AML-193 (cell line): Measurements from ENCODE around the gene RACGAP1.

Experiments used
- DNase-seq, 2 experiments: peaks; one replicate each; lab custom pipeline; 2025; lab: John Stamatoyannopoulos, UW

The RACGAP1 gene

GRCh38 chr12:49968471-49968870 lies 56.8 kb downstream of the RACGAP1 start:
- no peak for DNase-seq

DNA sequence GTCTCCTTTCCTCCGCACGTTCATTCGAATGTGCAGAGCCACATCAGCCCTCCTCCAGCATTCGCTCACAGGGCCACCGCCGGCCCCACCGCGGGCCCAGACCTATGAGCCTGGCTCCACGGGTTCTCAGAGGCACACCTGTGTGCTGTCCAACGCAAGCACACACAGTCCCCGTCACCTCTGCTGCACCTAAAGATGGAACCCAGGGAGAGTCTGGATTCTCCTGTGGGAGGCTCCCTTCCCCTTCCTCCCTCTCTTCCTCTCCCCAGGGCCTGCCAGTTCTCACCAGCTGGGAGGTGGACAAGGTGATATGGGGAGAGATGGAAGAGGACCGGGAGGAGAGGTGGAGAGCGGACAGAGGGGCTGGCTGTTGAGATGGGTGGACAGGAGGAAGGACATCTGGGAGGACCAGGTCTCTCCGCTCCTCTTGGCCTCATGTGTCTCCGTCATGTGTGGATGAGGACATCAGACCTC lies 57.5 kb downstream of the RACGAP1 start:
- no peak for DNase-seq

DNA sequence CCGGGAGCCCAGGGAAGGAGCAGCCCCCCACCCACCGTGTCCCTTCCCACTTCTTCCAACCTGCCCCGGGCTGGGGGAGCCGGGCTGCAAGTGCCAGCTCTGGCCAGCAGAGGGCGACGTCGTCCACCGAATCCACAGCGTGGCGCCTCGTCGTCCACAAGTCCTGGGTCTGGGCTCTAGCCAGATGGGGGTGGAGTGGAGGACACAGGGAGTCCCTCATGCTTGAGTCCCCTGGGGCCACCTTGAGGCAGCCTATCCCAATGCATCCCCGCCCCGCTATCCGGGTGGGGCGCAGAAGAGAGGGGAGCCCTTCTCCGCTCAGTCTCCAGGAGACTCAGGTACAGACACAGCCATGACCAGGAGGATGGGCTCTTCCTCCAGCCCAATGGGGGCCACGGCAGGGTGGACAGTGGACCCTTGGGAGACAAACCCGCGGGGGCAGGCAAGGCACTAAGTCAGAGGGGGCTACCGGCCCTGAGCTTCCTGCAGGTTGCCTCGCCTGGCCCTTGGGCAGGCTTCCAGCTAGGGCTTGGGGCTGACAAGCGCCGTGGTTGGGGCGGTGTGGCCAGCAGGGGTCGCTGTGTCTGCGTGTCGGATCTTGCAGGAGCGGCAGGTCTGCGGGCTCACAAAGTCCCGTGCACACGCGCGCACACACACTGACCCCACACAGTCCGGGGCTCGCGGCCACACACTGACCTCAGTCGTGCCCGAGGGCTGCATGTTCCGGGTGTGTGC lies 58.1 kb downstream of the RACGAP1 start:
- DNase-seq = peak; percentile 56 to 62

- DNase-seq = no peak
These were observed 58.7 kb downstream of the RACGAP1 start for GRCh38 chr12:49966511-49967041.

GRCh38 chr12:49965836-49966235 lies 59.5 kb downstream of the RACGAP1 start:
- no peak for DNase-seq

GRCh38 chr12:49964849-49965624 lies 60.3 kb downstream of the RACGAP1 start:
- DNase-seq = no peak

GRCh38 chr12:49963976-49964815 lies 61.1 kb downstream of the RACGAP1 start:
- DNase-seq = no peak

GRCh38 chr12:49962861-49963765 lies 62.2 kb downstream of the RACGAP1 start:
- no peak for DNase-seq

- DNase-seq = no peak
These were observed 63.1 kb downstream of the RACGAP1 start for GRCh38 chr12:49961993-49962764.

DNA sequence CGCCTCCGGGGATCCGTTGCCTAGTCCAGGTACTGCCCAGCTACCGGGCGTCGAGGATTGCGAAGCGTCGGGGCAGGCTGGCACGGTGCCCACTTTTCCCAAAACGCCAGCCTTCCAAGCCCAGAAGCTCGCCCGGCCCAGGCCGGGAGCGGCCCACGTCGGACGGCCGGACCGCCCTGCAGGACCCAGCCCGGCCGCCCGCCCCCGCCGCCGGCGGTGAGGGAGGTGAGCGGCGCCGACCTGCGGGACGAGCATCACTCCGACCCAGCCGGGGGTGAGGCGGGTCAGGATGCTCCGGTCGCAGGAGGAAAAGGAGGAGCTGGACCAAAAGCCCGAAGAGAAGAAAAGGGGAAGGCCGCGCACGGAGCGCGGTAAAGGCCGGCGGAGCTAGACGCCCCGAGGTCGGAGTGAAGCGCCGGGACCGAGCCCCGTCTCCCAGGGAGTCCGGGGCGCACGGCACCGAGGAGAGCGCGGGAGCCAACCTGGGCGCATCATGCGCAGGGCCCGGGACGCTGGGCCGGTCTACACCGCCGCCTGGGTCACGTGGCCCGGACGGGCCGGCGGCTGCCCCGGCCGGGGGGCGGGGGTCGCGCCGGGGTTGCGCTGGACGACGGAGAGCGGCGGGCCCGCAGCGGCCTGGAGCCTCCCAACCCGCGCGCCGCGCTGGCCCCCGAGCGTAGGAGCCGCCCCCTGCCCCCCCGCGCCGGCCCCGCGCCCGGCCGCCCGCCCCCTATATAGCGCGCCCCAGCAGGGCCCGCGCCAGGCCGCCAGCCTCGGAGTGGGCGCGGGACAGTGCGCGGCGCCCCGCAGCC lies 64.0 kb downstream of the RACGAP1 start, which contains the start of gene AQP5:
AQP5 (plus strand) TSS at position 762 of the 812 bp plus-strand sequence. CDS start 146 bp downstream, outside the sequence.
- no peak for DNase-seq

- no peak for DNase-seq
These were observed 64.7 kb downstream of the RACGAP1 start for GRCh38 chr12:49960474-49961110.

GRCh38 chr12:49959685-49960473 lies 65.4 kb downstream of the RACGAP1 start:
- no peak for DNase-seq

GRCh38 chr12:49957570-49957967 lies 67.7 kb downstream of the RACGAP1 start:
- no peak for DNase-seq

- no peak for DNase-seq
These were observed 68.4 kb downstream of the RACGAP1 start for GRCh38 chr12:49956663-49957569.

DNA sequence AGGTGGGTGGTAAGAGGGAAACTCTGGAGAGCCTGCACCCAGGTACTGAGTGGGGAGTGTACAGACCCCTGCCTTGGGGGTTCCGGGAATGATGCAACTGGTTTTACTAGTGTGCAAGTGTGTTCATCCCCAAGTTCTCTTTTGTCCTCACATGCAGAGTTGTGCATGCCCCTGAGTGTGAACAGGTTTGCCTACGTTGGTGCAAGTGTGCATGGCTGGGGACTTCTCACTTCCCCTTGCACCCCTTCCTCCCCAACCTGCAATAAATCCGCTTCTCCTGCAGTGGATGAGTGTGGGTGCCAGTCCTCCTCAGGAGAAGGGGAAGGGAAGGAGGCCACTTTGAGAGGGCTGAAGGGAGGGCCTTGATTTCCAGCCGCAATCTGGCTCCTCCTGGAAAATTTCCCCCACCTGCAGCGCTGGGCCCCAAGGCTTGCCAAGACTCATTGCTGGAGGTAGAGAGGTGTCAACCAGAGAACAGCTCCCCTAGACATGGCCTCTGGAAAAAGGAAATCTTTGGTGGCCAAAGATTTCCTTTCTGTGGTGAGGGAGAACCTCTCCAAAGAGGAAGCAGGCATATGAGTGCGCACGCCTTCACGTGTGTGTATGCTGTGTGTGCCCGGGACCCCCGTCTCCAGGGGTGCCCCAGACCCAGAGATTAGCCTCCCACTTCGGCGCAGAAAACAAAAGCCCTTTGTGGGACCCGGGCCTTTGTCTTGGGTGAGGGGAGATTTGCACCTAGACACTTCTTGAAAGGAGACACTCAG lies 69.2 kb downstream of the RACGAP1 start:
- DNase-seq = no peak
